Stimulated activated CD8-positive, alpha-beta memory T cell treated with anti-CD3 and anti-CD28 coated beads, Interleukin-7, amount 100 ng/mL, for 48 hours (primary cell): Measurements from ENCODE around the gene PTPRN2.
"Not testable (repeated sequence)": the region's sequence is repeated elsewhere in the genome, so short reads cannot be mapped to it uniquely, and the experiment has no call there.

Source experiments
- DNase-seq, 2 donors: peaks; one replicate each; pipeline ENCODE4 v3.0.0-alpha.2; 2020; ENCODE audit warnings: low read depth in 1 of 2; ENCODE audit errors: extremely low read depth in 1 of 2

Gene PTPRN2

DNA sequence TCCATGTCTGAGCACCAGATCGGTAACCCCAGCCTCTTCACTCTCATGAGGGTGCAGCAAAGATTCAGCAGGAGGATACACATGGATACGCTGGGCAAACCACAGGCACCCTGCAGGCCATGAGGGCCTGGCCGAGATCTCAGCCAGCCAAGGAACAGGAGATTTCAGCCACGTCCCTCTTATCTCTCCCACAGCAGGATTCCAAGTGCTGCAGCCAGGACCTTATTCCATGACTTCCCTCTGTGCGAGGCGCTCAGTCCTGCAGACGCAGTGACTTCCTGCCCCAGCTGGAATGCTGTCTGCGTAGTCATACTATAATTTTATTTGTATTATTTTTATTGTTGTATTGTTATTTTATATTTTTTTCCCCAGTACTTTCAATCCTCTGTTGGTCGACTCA is 66.8 kb downstream of the PTPRN2 start:
- DNase-seq = no peak

DNA sequence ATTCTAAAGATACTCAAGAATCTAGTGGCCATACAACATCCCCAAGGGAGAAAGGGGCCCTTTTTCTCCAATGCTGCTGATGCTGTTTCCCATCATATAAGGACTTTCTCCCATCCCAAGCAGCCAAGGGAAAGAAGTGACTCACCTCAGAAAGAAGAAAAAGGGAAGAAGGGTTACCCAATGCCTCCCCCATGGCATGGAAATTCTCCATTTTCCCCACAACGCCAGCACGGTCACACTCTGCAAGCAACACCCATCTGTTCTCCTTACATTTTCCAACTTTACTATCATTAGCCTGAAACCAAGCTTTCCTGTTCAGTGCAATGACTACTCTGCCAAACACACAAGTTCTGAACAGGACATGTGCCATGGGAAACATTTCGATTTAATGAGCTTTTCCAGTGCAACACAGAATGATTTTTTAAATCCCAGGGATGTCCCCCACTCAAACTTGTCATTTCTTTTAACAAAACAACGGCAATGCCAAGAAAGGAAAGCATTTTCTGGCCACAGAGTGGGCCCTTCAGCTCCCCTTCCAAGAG is 67.9 kb downstream of the PTPRN2 start:
- no peak for DNase-seq

DNA sequence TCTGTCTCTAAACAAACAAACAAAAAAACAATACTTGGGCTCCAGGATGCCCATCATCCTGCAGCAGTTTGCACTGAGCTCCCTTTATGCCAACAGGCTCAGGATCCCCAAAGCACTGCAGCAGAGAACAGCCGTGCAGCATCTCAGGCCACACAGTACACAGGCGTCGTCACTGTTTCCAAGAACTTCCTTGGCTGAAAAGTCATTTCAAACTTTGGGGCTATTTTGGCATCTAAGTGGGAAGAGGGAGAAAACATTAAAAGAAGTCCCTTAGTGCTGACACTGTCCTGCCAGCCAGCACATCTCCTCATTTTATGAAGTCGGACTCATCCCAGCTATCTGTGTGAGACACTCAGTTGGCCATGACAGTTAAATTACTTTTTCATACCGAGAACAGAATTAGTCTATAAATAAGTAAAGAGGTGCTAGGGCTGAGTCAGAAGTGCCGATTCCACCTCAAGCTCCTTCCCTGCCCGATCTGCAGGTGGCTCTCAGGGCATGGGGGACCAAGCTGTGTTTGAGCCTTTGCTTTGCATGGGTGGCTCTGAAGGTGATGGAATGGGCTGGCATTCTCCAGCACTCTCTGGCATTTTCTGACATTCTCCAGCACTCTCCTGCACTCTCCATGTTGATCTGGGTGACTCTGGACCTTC is 68.5 kb downstream of the PTPRN2 start:
- no peak for DNase-seq

DNA sequence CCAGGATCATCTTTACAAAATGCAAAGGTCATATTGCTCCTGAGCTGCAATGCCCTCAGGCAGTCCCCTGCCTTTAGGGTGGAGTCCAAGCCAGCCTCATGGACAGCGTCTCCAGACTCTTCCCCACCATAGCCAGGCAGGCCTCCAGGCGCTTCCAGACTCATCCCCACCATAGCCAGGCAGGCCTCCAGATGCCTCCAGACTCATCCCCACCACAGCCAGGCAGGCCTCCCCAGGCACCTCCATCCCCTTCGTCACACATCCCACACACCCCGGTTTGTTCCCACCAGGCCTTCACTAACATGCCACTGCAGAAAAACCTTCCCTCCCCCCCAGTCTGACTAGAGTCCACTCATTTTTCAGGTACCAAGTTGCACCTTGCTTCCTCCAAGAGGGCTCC is 70.1 kb downstream of the PTPRN2 start:
- DNase-seq = no peak

DNA sequence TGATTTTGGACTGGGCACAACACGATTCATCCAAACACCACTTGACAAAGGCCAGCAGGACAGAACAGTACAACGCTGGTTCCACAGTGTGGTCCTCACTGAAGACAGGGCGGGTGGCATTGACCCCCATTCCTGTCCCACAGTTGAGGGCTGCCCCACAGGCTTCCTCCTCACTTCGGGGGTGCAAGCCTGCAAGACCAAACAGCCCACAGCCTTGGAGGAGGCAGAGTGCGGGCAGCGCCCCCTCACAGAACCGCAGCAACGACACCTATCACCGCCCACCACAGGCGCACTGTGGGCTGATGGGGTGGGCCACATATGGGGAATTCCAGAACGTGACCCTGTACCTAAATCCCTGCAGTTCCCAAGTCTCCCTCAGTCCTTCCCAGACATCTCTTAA is 70.6 kb downstream of the PTPRN2 start:
- DNase-seq = no peak

DNA sequence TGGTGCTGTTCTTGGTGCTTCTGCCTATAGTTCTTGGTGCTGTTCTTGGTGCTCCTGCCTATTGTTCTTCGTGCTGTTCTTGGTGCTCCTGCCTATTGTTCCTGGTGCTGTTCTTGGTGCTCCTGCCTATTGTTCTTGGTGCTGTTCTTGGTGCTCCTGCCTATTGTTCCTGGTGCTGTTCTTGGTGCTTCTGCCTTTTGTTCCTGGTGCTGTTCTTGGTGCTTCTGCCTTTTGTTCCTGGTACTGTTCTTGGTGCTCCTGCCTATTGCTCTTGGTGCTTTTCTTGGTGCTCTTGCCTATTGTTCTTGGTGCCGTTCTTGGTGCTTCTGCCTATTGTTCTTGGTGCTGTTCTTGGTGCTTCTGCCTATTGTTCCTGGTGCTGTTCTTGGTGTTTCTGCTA is 71.1 kb downstream of the PTPRN2 start:
- no peak for DNase-seq

DNA sequence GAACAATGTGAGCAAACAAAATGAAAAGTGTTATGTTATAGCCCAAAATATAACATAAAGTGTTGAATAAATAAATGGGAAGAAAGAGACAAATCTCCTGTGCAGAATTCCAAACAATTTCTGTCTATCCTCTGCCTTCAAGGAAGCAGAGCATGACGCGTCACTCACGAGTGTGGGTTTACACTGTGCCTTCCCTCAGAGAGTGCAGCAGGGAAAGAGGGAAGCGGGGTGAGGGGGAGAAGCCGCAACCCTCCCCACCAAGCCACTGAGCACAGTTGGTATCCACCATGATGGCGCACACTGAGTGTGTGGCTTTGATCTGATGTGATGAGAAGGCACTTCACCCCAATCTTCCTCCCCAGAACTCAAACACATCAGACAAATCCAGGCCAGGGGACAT is 74.8 kb downstream of the PTPRN2 start:
- DNase-seq = no peak

DNA sequence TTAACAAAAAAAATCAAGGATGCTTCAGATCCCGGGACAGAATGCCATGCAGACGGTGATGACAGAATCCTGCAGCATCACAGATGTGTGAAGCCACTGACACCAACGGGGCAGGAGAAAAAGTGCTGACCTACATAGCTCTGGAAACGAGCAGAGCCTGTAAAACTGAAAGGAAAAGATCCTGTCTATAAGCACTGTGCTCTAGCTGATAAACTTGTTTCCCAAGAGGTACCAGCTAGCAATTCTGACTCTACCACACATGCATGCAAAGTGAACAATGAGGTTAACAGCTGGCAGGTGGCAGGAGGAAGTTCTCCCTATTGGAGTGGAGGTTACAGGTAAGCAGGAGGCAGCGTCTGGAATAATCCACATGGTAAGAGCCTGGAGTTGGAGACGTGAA is 75.6 kb downstream of the PTPRN2 start:
- no peak for DNase-seq

DNA sequence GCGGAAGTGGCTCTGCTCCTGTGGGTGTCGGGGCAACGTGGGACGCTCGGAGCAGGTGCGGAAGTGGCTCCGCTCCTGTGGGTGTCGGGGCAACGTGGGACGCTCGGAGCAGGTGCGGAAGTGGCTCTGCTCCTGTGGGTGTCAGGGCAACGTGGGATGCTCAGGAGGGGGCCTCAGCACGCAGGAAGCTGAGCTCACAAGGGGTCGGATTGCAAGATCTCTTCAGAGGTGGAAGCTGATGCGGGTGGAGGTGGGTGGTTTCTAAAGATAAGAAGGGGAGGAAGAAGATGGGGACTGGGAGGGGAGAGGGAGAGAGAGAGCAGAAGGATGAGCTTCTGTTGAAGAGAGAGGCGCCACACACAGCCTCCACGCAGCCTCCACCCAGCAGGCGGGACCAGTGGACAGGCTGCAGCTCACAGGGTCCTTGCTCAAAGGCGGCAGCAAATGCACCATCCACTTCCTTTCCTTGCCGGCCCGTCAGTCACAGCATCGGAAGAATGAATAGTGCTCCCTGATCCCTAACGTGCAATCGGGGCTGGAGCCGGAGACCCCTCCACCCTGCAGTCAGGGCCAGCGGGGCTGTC is 78.7 kb downstream of the PTPRN2 start:
- no peak for DNase-seq

DNA sequence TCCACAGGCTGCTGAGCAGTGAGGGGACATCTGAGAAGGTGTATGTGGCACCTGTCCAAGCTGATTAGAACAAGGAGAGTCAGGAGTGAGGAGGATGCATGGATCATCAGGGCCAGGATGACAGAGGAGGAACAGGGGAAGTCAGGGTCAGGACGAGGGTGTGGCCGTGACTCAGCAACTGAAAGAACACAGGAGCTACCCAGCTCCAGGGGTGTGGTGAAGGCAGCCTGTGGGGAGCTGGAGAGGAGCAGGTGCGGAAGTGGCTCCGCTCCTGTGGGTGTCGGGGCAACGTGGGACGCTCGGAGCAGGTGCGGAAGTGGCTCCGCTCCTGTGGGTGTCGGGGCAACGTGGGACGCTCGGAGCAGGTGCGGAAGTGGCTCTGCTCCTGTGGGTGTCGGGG is 79.3 kb downstream of the PTPRN2 start:
- not testable (repeated sequence) for DNase-seq

DNA sequence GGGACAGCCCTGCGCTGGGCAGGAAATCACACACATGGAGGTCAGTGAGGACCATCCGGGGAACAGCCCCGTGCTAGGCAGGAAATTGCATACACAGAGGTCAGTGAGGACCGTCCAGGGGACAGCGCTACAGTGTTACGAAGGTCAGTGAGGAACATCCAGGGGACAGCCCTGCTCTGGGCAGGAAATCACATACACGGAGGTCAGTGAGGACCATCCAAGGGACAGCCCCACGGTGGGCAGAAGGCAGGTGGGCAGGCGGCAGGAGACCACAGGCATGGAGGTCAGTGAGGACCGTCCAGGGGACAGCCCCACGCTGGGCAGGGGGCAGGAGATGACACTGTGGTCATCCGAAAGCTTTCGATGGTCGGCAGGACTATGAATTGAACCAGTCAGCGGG is 79.7 kb downstream of the PTPRN2 start:
- DNase-seq = no peak

DNA sequence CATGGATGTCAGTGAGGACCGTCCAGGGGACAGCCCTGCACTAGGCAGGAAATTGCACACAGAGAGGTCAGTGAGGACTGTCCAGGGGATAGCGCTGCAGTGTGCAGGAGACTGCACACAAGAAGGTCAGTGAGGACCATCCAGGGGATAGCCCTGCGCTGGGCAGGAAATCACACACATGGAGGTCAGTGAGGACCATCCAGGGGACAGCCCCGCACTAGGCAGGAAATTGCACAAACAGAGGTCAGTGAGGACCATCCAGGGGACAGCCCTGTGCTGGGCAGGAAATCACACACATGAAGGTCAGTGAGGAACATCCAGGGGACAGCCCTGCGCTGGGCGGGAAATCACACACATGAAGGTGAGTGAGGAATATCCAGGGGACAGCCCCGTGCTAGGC is 80.4 kb downstream of the PTPRN2 start:
- DNase-seq = not testable (repeated sequence)

DNA sequence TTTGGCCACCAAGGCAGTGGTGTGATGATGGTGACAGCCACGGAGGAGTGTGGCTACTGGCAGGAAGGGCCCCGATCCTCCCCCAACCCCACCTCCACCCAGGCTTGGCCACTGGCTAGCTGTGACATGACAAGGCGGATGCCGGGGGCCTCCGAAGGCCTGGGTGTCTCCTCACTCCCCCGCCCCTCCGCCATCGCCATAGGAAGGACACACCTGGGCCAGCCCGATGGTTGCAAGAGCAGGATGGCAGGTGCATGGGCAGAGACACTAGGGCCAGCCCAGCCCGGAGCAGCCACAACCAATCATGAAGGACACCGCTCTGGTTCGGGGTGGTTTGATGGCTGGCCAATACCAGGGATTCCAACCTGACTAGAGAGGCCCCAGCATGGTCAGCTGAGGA is 81.0 kb downstream of the PTPRN2 start:
- DNase-seq = no peak

DNA sequence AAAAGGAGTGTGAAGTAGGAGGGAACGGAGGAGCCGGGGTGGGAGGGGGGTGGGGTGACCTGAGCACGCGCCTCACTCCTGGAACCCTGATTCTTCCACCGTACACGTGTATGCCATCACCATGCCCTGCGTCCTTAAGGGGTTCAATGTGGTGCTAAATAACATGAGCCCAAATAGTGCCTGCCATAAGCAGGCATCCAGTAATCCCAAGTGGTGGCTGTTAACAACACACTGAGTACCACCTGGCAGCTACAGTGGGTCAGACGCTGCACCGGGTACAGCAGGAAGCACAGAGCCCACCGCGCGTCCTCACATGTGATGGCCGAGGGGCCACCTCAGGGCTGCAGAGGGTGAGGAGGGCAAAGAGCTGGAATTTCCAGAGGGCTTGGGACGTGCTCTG is 81.9 kb downstream of the PTPRN2 start:
- no peak for DNase-seq

DNA sequence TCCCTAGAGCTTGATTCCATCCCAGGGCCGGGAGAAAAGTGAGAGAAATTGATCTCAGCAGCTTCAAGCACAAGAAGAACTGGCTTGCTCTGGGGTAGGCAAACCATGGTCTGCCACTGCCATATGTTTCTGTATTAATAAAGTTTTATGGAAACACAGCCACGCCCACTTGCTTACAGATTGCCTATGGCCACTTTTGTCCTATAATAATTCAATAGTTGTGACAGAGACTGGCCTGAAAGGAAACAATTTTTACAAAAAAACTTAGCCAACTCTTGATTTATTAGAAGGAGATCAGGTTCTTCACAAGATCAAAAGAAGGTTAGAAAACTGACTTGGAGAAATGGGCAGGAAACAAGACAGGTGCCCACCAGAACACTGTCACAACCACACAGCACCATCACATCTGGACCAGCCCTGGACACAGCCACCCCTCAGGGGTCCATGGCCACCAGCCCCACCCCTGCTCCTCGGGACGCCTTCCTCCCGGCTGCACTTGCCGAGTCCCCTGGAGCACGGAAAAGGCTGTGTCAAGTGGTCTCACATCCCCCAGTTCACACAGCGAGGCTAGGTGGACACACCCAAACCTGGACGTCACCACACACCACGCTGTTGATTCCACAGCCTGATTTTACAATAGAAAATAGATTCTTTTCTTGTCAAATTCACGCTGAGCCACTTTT is 85.4 kb downstream of the PTPRN2 start:
- no peak for DNase-seq

DNA sequence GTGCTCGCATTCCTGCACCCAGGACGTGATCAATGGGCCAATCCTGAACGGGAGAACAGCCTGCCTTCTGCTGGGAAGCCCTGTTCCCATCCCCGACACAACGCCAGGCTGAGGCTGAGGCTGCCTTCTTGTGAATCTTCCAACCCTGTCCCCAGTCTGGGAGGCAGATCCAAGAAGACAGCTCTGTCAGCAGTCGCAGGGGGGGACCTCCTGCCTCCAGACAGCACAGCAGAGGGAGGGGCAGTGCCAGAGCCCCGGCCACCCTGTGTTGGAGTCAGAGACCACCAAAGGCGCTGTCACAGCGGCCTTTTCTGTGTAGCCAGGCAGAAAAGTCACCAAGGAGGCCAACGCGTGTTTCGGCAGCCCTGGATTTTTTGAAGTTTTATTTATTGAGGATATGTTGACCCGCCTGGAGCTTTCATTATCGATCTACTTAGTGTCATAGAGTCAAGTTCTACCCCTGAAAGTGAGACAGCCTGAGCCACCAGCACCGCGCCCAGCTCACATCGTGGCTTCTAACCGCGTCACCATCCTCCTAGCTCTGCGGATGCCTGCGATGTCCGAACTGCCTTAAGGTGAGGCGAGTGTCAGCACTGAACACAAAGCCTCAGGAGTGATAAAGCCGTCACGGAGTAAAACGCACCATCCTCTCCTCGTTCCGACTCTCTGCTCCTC is 86.1 kb downstream of the PTPRN2 start:
- no peak for DNase-seq

DNA sequence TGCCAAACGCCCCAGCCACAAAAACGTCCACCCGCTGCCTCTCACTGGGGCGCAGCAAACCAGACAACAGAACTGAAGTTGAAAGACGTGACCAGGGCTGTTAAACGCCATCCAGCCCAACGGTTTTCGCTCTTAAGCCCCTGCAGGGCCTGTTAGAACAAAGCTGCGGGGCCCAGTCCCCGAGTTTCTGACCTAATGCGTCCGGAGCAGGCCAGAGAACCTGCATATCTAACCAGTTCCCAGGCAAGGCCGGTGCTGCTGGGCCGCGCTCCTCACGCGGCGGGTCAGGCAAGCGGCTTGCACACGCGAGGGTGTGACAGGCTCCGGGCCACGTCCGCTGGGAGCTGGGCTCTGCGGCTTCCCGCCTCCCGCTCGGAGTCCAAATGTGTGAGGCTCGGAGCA is 87.0 kb downstream of the PTPRN2 start:
- DNase-seq = no peak

DNA sequence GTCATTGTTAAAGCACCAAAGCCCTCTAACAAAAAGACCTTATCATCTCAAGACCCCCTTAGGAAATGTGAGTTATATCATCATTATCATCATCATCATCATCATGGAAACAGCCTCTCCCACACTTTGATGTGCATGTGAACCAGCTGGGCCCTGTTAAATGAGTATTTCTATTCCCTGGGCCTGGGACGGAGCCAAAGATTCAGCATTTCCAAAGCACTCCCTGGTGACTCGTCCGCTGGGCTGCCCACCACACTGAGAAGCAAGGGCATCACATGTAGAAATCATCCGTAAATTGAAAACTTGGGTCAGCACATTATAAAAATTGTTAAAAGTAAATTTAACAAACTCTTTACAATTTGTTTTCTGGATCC is 88.6 kb downstream of the PTPRN2 start:
- no peak for DNase-seq

DNA sequence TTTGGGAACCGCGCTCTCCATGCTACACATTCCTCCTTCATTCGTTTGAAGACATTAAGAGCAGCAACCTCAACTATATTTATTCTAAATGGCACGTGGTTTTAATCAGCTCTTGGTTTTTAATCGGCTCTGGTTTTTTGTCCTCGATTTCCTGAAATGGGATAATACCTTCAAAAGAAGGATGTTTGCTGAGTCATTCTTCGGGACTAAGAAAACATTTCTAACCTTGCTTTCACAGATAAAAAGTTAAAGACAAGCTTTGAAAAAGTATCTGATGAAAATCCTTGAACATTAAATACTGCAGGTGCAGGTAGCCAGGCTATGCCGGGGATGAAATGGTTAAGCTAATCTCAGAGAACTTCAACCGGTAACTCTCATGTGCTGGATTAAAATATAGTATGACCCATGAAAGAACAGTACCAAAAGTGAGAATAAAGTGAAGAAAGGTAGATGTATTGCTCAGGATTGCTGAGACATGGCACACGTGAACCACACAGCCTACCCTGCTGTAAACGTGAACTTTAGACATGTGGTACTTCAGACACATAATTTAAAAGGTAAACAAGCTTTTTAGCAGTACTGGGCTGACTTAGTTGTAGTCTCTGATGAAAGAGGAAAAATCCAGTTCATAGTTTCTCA is 89.1 kb downstream of the PTPRN2 start:
- no peak for DNase-seq

DNA sequence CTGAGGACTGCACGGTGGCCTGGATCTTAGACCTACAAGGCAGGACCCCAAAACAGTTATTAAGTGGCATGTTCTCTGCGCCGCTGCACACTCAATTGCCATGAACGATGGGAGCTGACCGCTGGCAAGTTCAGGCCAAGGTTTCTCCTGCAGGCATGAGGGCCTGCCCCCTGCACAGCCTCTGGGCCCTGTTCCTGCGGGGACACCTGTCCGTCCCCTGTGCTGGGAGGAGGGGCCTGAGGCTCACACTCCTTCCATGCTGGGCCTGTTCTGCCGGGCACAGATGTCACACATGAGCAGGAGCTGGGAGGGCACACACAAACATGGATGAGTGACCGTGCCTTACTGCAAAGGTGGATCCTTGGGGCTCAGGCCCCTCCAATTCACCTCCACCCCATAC is 90.0 kb downstream of the PTPRN2 start:
- no peak for DNase-seq

DNA sequence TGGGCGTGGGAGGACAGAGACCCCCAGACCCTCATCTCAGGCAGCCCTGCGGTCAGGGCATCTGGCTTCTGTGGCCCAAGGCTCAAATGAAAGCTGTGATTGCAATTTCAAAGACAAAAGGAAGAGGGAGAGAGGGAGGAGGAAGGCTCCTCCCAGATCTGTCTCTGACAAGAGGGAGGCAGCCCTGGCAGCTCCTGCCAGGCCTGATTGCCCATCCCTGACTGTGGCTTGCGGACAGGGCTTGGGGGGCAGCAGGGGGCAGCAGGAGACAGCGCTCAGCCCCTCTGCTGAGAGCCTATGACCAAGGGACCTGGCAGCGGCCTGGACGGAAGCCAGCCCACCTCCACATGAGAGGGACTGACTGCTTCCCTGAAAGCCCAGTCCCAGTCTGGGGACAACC is 91.8 kb downstream of the PTPRN2 start:
- DNase-seq = no peak
